Inflammatory macrophage treated with lipopolysaccharide for 4 hours (primary cell): ENCODE measurements around the gene TMCO6.
A peak's percentile ranks its signal among the peaks of the same experiment; 100 is the strongest.
"Not testable (repeated sequence)": the region's sequence is repeated elsewhere in the genome, so short reads cannot be mapped to it uniquely, and the experiment has no call there.

Experiments
- DNase-seq: peaks from one replicate; pipeline ENCODE4 v3.0.0-alpha.2; 2020

The TMCO6 gene

GRCh38 chr5:140631036-140631417, 8.2 kb upstream of the TMCO6 start:
- peak; percentile 94 for DNase-seq

GRCh38 chr5:140631831-140632365, 7.4 kb upstream of the TMCO6 start:
- DNase-seq: no peak

DNA sequence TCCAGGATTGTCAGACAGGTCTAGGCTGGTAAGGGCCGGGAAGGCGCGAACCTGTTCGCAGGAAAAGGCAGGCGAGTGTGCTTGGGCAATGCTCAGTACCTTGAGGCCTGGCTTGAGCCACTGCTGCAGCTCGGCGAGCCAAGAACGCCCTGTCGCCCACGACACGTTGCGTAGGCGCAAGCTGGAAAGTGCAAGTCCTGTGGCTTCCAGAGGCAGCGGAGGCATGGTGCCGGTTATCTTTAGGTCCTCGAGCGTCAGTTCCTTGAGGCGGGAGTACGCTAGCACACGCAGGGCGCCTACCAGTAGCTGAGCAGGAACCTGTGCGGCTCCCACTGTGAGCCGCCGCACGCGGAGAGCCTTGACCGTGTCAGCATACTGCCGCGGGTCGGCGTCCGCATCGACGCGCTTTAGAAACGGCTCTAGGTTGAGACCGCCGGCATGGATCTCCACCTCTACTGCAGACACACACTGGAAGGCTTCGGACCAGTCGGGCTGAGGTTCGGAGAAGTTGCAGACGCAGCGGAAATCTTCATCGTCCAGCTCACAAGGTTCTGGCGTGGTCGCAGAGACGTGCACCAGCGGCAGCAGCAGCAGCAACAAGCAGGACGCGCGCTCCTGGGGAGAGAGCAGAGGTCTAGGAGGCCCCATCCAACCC, 6.8 kb upstream of the TMCO6 start:
- peak; percentile 85 for DNase-seq

DNA sequence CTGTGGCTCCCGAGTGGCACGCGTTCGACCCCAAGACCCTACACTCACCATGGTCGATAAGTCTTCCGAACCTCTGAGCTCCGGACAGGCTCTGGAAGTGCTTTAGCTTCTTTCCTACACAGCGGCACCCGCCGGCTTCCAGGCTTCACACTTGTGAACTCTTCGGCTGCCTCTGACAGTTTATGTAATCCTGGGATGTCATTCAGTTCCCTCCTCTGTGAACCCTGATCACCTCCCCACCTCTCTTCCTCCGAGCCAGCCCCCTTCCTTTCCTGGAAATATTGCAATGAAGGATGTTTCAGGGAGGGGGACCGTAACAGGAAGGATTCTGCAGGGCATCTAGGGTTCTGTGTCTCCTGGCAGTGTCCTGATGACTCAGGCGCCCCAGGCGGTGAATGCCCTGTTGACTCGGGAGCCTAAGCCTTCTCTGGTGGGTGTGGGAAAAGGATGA, 6.2 kb upstream of the TMCO6 start, which contains the start of gene CD14:
Gene CD14, minus strand, starts transcription at position 155 of the 451 bp plus-strand sequence. Its CDS starts 104 bp downstream, at position 51.
- DNase-seq: peak; percentile 91

- peak; percentile 84 for DNase-seq
These were observed 5.8 kb upstream of the TMCO6 start for GRCh38 chr5:140633501-140633900.

GRCh38 chr5:140634103-140634502, 5.1 kb upstream of the TMCO6 start:
- no peak for DNase-seq

DNA sequence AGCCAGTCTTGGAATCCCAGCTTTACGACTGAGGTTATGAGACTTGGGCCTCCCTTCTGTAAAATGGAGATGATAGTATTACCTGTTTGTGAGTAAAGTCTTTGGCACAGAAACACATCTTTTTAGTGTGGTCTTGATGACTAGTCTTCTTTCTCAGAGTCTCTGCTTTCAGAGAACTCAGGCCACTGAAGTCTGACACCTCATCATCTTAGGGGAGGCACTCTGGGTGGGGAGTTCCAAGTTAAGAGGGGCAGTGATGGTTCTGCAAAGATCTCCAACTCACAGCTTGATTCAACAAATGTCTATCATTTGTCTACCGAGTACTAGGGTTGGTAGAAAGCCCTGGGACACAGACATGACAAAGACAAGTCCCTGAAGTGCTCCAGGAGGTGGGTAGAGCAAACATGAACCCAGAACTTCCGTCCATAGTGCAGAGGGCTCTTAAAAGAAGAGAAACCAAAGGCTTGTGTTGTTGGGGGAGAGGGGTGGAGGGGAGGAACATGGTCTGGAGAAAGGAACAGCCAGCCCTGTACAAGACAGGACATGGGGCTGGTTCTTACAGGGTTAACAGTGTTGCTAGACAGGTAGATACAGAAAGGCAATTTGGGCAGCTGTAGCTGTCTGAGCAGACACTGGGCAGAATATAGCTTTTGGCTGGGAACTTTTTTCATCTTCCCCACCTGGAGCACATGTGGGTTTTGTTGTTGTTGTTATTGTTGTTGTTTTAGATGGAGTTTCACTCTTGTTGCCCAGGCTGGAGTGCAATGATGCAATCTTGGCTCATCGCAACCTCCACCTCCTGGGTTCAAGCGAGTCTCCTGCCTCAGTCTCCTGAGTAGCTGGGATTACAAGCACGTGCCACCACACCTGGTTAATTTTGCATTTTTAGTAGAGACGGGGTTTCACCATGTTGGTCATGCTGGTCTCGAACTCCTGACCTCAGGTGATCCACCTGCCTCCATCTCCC, 3.7 kb upstream of the TMCO6 start:
- no peak for DNase-seq

- DNase-seq: peak; percentile 37
These were observed 1.7 kb upstream of the TMCO6 start for GRCh38 chr5:140637371-140638100.

DNA sequence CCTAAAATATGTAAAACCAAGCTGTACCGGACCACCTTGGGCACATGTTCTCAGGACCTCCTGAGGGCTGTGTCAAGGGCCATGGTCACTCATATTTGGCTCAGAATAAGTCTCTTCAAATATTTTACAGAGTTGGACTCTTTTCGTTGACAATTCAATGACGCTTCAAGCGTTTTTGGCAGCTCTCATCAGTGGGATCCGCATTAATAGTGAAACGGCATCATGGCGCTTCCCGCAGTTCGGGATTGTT, 428 bp upstream of the TMCO6 start:
- not testable (repeated sequence) for DNase-seq

DNA sequence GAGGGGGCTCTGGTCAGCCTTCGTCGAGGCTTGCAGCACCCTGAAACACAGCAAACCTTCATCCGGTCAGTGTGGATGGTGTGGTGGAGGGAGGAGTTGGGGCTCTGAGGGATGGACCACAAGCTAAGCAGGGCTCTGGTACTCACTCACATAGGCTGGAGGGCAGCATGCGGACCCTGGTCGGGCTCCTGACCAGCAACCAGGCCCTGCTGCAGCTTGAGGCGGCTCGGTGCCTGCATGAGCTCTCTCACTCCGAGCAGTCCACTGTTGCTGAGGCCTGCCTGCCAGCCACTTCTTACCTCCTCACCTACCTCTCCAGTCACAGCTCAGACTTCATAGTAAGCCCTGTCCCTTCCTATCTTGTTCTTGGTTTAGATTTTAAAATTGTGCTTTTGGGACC, 2.5 kb downstream of the TMCO6 start:
- DNase-seq: no peak

DNA sequence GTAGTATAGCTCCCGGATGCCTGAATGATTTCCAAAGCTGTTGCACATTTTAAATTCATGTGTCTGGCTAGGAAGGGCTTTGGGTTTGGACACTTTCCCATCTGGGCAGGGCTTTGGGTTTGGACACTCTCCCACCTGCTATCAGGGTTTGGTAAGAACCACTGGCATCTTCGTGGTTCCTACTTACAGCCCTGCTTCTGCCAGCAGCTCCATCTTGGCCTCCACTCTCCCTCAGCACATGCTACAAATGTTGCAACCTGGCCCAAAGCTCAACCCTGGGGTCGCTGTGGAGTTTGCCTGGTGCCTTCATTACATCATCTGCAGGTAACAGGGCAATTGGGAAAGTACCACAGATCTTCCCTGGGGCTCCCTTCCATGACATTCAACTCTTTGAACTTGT, 3.5 kb downstream of the TMCO6 start:
- no peak for DNase-seq

- DNase-seq: no peak
These were observed 7.8 kb downstream of the TMCO6 start for GRCh38 chr5:140647042-140647419.

DNA sequence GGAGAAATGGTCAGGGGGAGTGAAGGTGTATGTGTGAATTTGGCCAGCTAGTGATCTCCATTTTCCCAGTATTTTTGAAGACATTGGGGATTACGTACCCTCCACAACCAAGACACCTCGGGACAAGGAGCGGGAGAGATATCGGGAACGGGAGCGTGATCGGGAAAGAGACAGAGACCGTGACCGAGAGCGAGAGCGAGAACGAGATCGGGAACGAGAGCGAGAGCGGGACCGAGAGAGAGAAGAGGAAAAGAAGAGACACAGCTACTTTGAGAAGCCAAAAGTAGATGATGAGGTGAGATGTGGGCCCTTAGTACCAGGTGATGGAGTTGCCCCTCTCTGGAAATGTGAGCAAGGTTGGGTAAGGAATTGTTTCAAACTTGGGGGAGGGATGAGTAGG, 19.6 kb downstream of the TMCO6 start:
- no peak for DNase-seq

- DNase-seq: not testable (repeated sequence)
These were observed 21.1 kb downstream of the TMCO6 start for GRCh38 chr5:140660371-140660770.

DNA sequence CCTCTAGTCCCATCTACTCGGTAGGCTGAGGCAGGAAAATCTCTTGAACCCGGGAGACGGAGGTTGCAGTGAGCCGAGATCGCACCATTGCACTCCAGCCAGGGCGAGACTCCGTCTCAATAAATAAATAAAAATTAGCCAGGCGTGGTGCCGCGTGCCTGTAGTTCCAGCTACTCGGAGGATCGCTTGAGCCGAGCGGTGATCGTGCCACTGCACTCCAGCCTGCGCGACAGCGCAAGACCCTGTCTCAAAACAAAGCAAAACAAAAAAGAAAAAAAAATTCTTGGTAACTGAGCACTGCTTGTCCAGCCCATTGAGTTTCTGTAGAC, 24.7 kb downstream of the TMCO6 start:
- DNase-seq: no peak

- DNase-seq: peak; percentile 98
These were observed 25.3 kb downstream of the TMCO6 start, which contains the start of gene WDR55 for GRCh38 chr5:140664359-140665119. TSS of gene WDR55 (plus strand) at chr5:140664904. CDS start at chr5:140664913, 9 bp downstream.

GRCh38 chr5:140671035-140671434, 31.8 kb downstream of the TMCO6 start:
- DNase-seq: not testable (repeated sequence)

- no peak for DNase-seq
These were observed 32.3 kb downstream of the TMCO6 start for GRCh38 chr5:140671472-140672125.

- peak; percentile 42 for DNase-seq
These were observed 33.4 kb downstream of the TMCO6 start for GRCh38 chr5:140672455-140673186.

- no peak for DNase-seq
These were observed 34.1 kb downstream of the TMCO6 start, which contains the start of gene DND1 for GRCh38 chr5:140673187-140673976. TSS of gene DND1 (minus strand) at chr5:140673576. CDS start at chr5:140673542, 34 bp downstream.
